Measurements from ENCODE around the gene GABBR2. TPM values are rescaled to one million over a fixed set of nuclear protein-coding genes. Genes with fewer than 3 reads are reported as not detected.

The GABBR2 gene
- total RNA-seq, 1 donor from 2014 or later, result 116 TPM

- Mint-ChIP-seq H3K4me1 (ENCODE audit: low read depth, unreplicated experiment) (peaks cover 24% of the 10 kb centered on the region), H3K27me3 (ENCODE audit: unreplicated experiment) (peaks cover 5% of the 10 kb centered on the region)
Measured at GRCh38 chr9:98378794-98379193, 329.9 kb downstream of the GABBR2 start.

GRCh38 chr9:98378206-98378780 is 330.4 kb downstream of the GABBR2 start:
- H3K4me3 Mint-ChIP-seq (ENCODE audit: unreplicated experiment), result no peak overlapping the region
- TF ChIP-seq CTCF (IDR thresholded peaks at IDR 0.05; ENCODE audit: partially characterized antibody, unreplicated experiment), result no peak
- no peak for DNase-seq
- peaks cover 11% of the 10 kb centered on the region for H3K36me3 Mint-ChIP-seq (ENCODE audit: unreplicated experiment)
- no peak overlapping the region for H3K27ac Mint-ChIP-seq (ENCODE audit: unreplicated experiment)
- H3K27me3 Mint-ChIP-seq (ENCODE audit: unreplicated experiment), result peaks cover 5% of the 10 kb centered on the region
- peaks cover 8% of the 10 kb centered on the region for H3K9me3 Mint-ChIP-seq (ENCODE audit: unreplicated experiment)
- peaks cover 24% of the 10 kb centered on the region for H3K4me1 Mint-ChIP-seq (ENCODE audit: low read depth, unreplicated experiment)

More at GRCh38 chr9:98378794-98379193, 329.9 kb downstream of the GABBR2 start:
- TF ChIP-seq CTCF (IDR thresholded peaks at IDR 0.05; ENCODE audit: partially characterized antibody, unreplicated experiment), result no peak
- no peak overlapping the region for H3K27ac Mint-ChIP-seq (ENCODE audit: unreplicated experiment)
- H3K9me3 Mint-ChIP-seq (ENCODE audit: unreplicated experiment), result peaks cover 8% of the 10 kb centered on the region
- DNase-seq, result no peak
- H3K36me3 Mint-ChIP-seq (ENCODE audit: unreplicated experiment), result peaks cover 11% of the 10 kb centered on the region
- H3K4me3 Mint-ChIP-seq (ENCODE audit: unreplicated experiment), result no peak overlapping the region

DNA sequence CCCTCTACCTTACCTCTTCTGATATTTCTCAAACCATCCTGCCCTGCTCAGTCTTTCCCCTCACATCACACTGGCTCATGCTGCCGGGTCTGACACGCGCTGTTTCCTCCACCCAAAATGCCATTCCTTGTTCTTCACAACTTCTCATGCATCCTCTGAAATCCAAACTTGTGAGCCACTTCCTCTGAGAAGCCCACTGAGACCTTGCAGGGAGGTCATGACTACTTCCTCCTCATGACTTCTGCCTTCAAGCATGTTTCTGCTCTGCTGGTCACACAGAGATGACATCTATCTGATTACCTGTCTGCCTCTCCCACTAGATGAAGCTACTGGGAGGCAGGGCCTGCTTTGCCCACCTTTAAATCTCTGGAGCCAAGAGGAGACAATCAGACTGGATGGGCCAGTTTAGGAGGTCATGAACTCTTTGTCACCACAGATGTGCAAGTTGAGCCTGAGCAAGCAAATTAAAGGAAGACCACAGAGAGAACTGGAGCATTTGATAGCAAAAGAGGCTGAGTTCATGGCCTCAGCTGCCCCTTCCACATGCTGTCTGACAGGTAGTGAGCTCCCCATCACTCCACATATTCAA is 333.5 kb downstream of the GABBR2 start:
- no peak for DNase-seq
- peaks cover 14% of the 10 kb centered on the region for H3K4me1 Mint-ChIP-seq (ENCODE audit: low read depth, unreplicated experiment)
- no peak for TF ChIP-seq CTCF (IDR thresholded peaks at IDR 0.05; ENCODE audit: partially characterized antibody, unreplicated experiment)
- H3K27ac Mint-ChIP-seq (ENCODE audit: unreplicated experiment), result peak overlapping the region; percentile 28
- H3K36me3 Mint-ChIP-seq (ENCODE audit: unreplicated experiment), result peaks cover 17% of the 10 kb centered on the region
- H3K9me3 Mint-ChIP-seq (ENCODE audit: unreplicated experiment), result peaks cover 9% of the 10 kb centered on the region
- H3K27me3 Mint-ChIP-seq (ENCODE audit: unreplicated experiment), result peaks cover 5% of the 10 kb centered on the region
- no peak overlapping the region for H3K4me3 Mint-ChIP-seq (ENCODE audit: unreplicated experiment)

DNA sequence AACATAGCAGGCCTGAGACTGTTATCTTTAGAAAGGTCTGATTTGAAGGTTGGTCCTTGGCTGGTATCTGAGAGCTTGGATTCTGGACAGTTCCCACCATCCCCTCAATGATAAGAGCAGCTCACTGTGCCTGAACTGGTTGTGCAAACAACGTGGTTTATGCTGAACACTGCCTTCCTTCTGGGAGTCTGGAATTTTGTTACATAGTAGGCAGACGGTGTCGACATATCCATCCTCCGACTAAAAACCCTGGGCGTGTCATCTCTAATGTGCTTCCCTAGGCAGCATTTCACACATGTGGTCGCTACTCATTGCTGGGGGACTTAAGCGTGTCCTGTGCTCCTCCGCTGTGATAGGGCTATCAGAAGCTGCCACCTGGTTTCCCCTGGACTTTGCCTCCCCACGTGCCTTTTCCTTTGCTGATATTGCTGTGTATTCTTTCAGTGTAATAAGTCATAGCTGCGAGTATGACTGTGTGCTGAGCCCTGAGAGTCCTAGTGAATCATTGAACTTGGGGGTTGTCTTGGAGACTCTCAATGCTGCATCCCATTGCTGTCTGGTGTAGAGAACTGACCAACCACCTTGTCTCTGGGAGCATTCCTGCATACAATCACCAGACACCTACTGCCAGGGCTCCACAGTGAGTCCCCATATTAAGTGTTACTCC is 334.2 kb downstream of the GABBR2 start:
- Mint-ChIP-seq H3K27ac (ENCODE audit: unreplicated experiment) (no peak overlapping the region), H3K27me3 (ENCODE audit: unreplicated experiment) (peaks cover 6% of the 10 kb centered on the region), H3K4me3 (ENCODE audit: unreplicated experiment) (no peak overlapping the region), H3K9me3 (ENCODE audit: unreplicated experiment) (peaks cover 11% of the 10 kb centered on the region), H3K36me3 (ENCODE audit: unreplicated experiment) (peaks cover 22% of the 10 kb centered on the region), H3K4me1 (ENCODE audit: low read depth, unreplicated experiment) (peaks cover 9% of the 10 kb centered on the region)
- no peak for DNase-seq
- TF ChIP-seq CTCF (IDR thresholded peaks at IDR 0.05; ENCODE audit: partially characterized antibody, unreplicated experiment), result no peak

GRCh38 chr9:98373609-98374008 is 335.1 kb downstream of the GABBR2 start:
- TF ChIP-seq CTCF (IDR thresholded peaks at IDR 0.05; ENCODE audit: partially characterized antibody, unreplicated experiment), result no peak
- DNase-seq, result no peak
- peaks cover 9% of the 10 kb centered on the region for H3K4me1 Mint-ChIP-seq (ENCODE audit: low read depth, unreplicated experiment)
- H3K4me3 Mint-ChIP-seq (ENCODE audit: unreplicated experiment), result no peak overlapping the region
- no peak overlapping the region for H3K27ac Mint-ChIP-seq (ENCODE audit: unreplicated experiment)
- peaks cover 6% of the 10 kb centered on the region for H3K27me3 Mint-ChIP-seq (ENCODE audit: unreplicated experiment)
- H3K9me3 Mint-ChIP-seq (ENCODE audit: unreplicated experiment), result peaks cover 9% of the 10 kb centered on the region
- peaks cover 24% of the 10 kb centered on the region for H3K36me3 Mint-ChIP-seq (ENCODE audit: unreplicated experiment)
